ENCODE measurements around the gene CRISPLD2.
A peak's percentile ranks its signal among the peaks of the same experiment; 100 is the strongest.

Gene CRISPLD2

GRCh38 chr16:84892097-84892496 is 72.3 kb downstream of the CRISPLD2 start:
- no peak overlapping the region for H3K4me3 ChIP-seq
- H3K27ac ChIP-seq = peak overlapping the region in 4 of 21 experiments; percentile 15 to 23 (median 17)

GRCh38 chr16:84893467-84893848 is 73.7 kb downstream of the CRISPLD2 start:
- Histone ChIP-seq H3K4me3 (no peak overlapping the region), H3K27ac (peak overlapping the region in 1 of 21 experiments; percentile 22)

GRCh38 chr16:84893849-84894599 is 74.2 kb downstream of the CRISPLD2 start:
- H3K27ac ChIP-seq = peak overlapping the region in 1 of 21 experiments; percentile 22
- no peak overlapping the region for H3K4me3 ChIP-seq

- Histone ChIP-seq H3K4me3 (no peak overlapping the region), H3K27ac (no peak overlapping the region)
These were observed 75.2 kb downstream of the CRISPLD2 start for GRCh38 chr16:84895016-84895415.

GRCh38 chr16:84896847-84897246 is 77.1 kb downstream of the CRISPLD2 start:
- H3K27ac ChIP-seq = peak overlapping the region in 2 of 21 experiments; percentile 7 to 65
- no peak overlapping the region for H3K4me3 ChIP-seq

- no peak overlapping the region for H3K4me3 ChIP-seq
- H3K27ac ChIP-seq = peak overlapping the region in 11 of 21 experiments; percentile 29 to 81 (median 59)
These were observed 78.2 kb downstream of the CRISPLD2 start for GRCh38 chr16:84897911-84898377.

- no peak overlapping the region for H3K4me3 ChIP-seq
- peak overlapping the region in 17 of 21 experiments; percentile 5 to 81 (median 55) for H3K27ac ChIP-seq
These were observed 78.7 kb downstream of the CRISPLD2 start for GRCh38 chr16:84898447-84898846.

GRCh38 chr16:84899414-84899813 is 79.6 kb downstream of the CRISPLD2 start:
- peak overlapping the region in 15 of 21 experiments; percentile 6 to 81 (median 61) for H3K27ac ChIP-seq
- no peak overlapping the region for H3K4me3 ChIP-seq

GRCh38 chr16:84905965-84906460 is 86.2 kb downstream of the CRISPLD2 start:
- Histone ChIP-seq H3K27ac (no peak overlapping the region), H3K4me3 (no peak overlapping the region)

- H3K27ac ChIP-seq = no peak overlapping the region
- H3K4me3 ChIP-seq = no peak overlapping the region
These were observed 87.3 kb downstream of the CRISPLD2 start for GRCh38 chr16:84907051-84907450.

- Histone ChIP-seq H3K27ac (no peak overlapping the region), H3K4me3 (no peak overlapping the region)
These were observed 87.8 kb downstream of the CRISPLD2 start for GRCh38 chr16:84907575-84907974.

GRCh38 chr16:84909476-84910085 is 89.8 kb downstream of the CRISPLD2 start:
- H3K4me3 ChIP-seq = no peak overlapping the region
- H3K27ac ChIP-seq = no peak overlapping the region

GRCh38 chr16:84911486-84912216 is 91.9 kb downstream of the CRISPLD2 start:
- Histone ChIP-seq H3K4me3 (no peak overlapping the region), H3K27ac (no peak overlapping the region)

GRCh38 chr16:84913315-84913714 is 93.5 kb downstream of the CRISPLD2 start:
- H3K4me3 ChIP-seq = no peak overlapping the region
- H3K27ac ChIP-seq = peak overlapping the region in 1 of 21 experiments; percentile 20

GRCh38 chr16:84914273-84914672 is 94.5 kb downstream of the CRISPLD2 start:
- no peak overlapping the region for H3K27ac ChIP-seq
- H3K4me3 ChIP-seq = no peak overlapping the region

GRCh38 chr16:84916178-84916577 is 96.4 kb downstream of the CRISPLD2 start:
- Histone ChIP-seq H3K27ac (no peak overlapping the region), H3K4me3 (no peak overlapping the region)

GRCh38 chr16:84916850-84917249 is 97.1 kb downstream of the CRISPLD2 start:
- Histone ChIP-seq H3K27ac (no peak overlapping the region), H3K4me3 (no peak overlapping the region)

- no peak overlapping the region for H3K4me3 ChIP-seq
- H3K27ac ChIP-seq = no peak overlapping the region
These were observed 97.7 kb downstream of the CRISPLD2 start for GRCh38 chr16:84917492-84917891.

- Histone ChIP-seq H3K4me3 (no peak overlapping the region), H3K27ac (no peak overlapping the region)
These were observed 98.5 kb downstream of the CRISPLD2 start for GRCh38 chr16:84918006-84918909.

Data from skin epidermis (tissue), 12 donors.